Neural progenitor cell (in vitro differentiated cells): ENCODE results near the gene MYLK4.

ENCODE experiments used
- EZH2 ChIP-seq: fragments of 200-600 bp; sonication (generic); IDR thresholded peaks from 2 replicates; pipeline ENCODE4 v1.6.1; 2017; ENCODE audit warnings: antibody characterized with exemption, mild to moderate bottlenecking, moderate library complexity
- EZH2phosphoT487 ChIP-seq: fragments of 200-600 bp; sonication (generic); IDR thresholded peaks from 2 replicates; pipeline ENCODE4 v1.6.1; 2017; ENCODE audit warnings: antibody characterized with exemption
- TF ChIP-seq, protein P1 (sequence below): fragments of 200-600 bp; sonication (generic); IDR thresholded peaks from 2 replicates; pipeline ENCODE4 v1.5.1; 2017; ENCODE audit warnings: antibody characterized with exemption, mild to moderate bottlenecking

DNA sequence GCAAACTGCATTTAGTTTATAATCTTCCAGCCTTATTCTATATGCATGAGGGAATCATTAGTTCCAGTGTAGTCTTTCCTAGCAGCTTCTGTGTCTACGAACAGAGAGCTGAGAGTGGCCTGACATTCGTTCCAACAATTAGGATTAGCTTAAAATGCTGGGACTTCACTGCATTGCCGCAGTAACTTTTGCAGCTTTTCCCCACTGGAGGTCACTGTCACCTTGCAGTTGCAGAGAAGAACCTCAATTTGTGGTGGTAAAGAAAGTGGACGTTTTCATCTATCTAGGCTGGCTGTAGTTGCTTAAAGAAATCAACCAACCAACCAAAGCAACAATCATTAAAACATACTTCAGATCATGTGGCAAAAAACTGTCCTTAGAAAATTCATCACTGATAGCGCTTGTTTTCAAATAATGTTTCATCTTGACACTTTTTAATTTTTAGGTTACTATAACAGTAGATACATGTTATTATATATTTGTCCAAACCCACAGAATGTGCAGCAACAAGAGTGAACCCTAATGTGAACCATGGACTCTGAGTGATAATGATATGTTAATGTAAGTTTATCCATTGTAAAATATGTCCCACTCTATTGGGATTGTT, 12.2 kb downstream of the MYLK4 start:
- TF ChIP-seq, protein P1, sequence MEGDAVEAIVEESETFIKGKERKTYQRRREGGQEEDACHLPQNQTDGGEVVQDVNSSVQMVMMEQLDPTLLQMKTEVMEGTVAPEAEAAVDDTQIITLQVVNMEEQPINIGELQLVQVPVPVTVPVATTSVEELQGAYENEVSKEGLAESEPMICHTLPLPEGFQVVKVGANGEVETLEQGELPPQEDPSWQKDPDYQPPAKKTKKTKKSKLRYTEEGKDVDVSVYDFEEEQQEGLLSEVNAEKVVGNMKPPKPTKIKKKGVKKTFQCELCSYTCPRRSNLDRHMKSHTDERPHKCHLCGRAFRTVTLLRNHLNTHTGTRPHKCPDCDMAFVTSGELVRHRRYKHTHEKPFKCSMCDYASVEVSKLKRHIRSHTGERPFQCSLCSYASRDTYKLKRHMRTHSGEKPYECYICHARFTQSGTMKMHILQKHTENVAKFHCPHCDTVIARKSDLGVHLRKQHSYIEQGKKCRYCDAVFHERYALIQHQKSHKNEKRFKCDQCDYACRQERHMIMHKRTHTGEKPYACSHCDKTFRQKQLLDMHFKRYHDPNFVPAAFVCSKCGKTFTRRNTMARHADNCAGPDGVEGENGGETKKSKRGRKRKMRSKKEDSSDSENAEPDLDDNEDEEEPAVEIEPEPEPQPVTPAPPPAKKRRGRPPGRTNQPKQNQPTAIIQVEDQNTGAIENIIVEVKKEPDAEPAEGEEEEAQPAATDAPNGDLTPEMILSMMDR = peak; percentile 84
- TF ChIP-seq EZH2phosphoT487 (no peak), EZH2 (no peak)
